ENCODE results near the gene SPTBN1.

The SPTBN1 gene

GRCh38 chr2:54561010-54561409 is 104.9 kb downstream of the SPTBN1 start:
- H3K9me3 ChIP-seq (ENCODE audit: control insufficient read depth, low read length), result no peaks in the 10 kb centered on the region
- no peak overlapping the region for H3K27ac ChIP-seq (ENCODE audit: low read depth, low read length, severe bottlenecking)
- WGBS, 2 experiments (ENCODE audit: insufficient coverage in 2 of 2), result 83 to 92% methylated on average over 2 to 3 of the region's 4 CpGs
- peaks cover 3% of the 10 kb centered on the region for H3K36me3 ChIP-seq (ENCODE audit: control insufficient read depth, insufficient read depth, low read length)
- H3K4me1 ChIP-seq (ENCODE audit: control insufficient read depth, insufficient read depth, low read length, poor library complexity, severe bottlenecking), result peaks cover 29% of the 10 kb centered on the region
- peak overlapping the region; percentile 65 for H3K4me3 ChIP-seq (ENCODE audit: extremely low read depth, insufficient read depth, low read length, poor library complexity, severe bottlenecking)

GRCh38 chr2:54564439-54564838 is 108.3 kb downstream of the SPTBN1 start:
- Histone ChIP-seq H3K9me3 (ENCODE audit: control insufficient read depth, low read length) (no peaks in the 10 kb centered on the region), H3K27ac (ENCODE audit: low read depth, low read length, severe bottlenecking) (no peak overlapping the region), H3K4me3 (ENCODE audit: extremely low read depth, insufficient read depth, low read length, poor library complexity, severe bottlenecking) (no peak overlapping the region), H3K4me1 (ENCODE audit: control insufficient read depth, insufficient read depth, low read length, poor library complexity, severe bottlenecking) (peaks cover 23% of the 10 kb centered on the region), H3K36me3 (ENCODE audit: control insufficient read depth, insufficient read depth, low read length) (peaks cover 3% of the 10 kb centered on the region)
- 96 to 100% methylated on average over 2 of the region's 2 CpGs for WGBS, 2 experiments (ENCODE audit: insufficient coverage in 2 of 2)

- H3K9me3 ChIP-seq (ENCODE audit: control insufficient read depth, low read length), result no peaks in the 10 kb centered on the region
- H3K36me3 ChIP-seq (ENCODE audit: control insufficient read depth, insufficient read depth, low read length), result peaks cover 3% of the 10 kb centered on the region
- H3K4me1 ChIP-seq (ENCODE audit: control insufficient read depth, insufficient read depth, low read length, poor library complexity, severe bottlenecking), result peaks cover 35% of the 10 kb centered on the region
- no peak overlapping the region for H3K27ac ChIP-seq (ENCODE audit: low read depth, low read length, severe bottlenecking)
- H3K4me3 ChIP-seq (ENCODE audit: extremely low read depth, insufficient read depth, low read length, poor library complexity, severe bottlenecking), result no peak overlapping the region
Observed at GRCh38 chr2:54565551-54565950, 109.4 kb downstream of the SPTBN1 start.

GRCh38 chr2:54566896-54567295 is 110.8 kb downstream of the SPTBN1 start:
- WGBS, 2 experiments (ENCODE audit: insufficient coverage in 2 of 2), result 89% methylated on average over 1 of the region's 1 CpG; no CpG with 5 or more reads in 1 of the 2 experiments
- Histone ChIP-seq H3K4me3 (ENCODE audit: extremely low read depth, insufficient read depth, low read length, poor library complexity, severe bottlenecking) (no peak overlapping the region), H3K36me3 (ENCODE audit: control insufficient read depth, insufficient read depth, low read length) (peaks cover 3% of the 10 kb centered on the region), H3K27ac (ENCODE audit: low read depth, low read length, severe bottlenecking) (no peak overlapping the region), H3K4me1 (ENCODE audit: control insufficient read depth, insufficient read depth, low read length, poor library complexity, severe bottlenecking) (peaks cover 43% of the 10 kb centered on the region), H3K9me3 (ENCODE audit: control insufficient read depth, low read length) (no peaks in the 10 kb centered on the region)

GRCh38 chr2:54568876-54569321 is 112.8 kb downstream of the SPTBN1 start:
- WGBS, 2 experiments (ENCODE audit: insufficient coverage in 2 of 2), result 63 to 66% methylated on average over 4 of the region's 5 CpGs
- no peak overlapping the region for H3K4me3 ChIP-seq (ENCODE audit: extremely low read depth, insufficient read depth, low read length, poor library complexity, severe bottlenecking)

GRCh38 chr2:54569745-54570301 is 113.7 kb downstream of the SPTBN1 start:
- H3K27ac ChIP-seq (ENCODE audit: low read depth, low read length, severe bottlenecking), result peak overlapping the region; percentile 96
- H3K36me3 ChIP-seq (ENCODE audit: control insufficient read depth, insufficient read depth, low read length), result peaks cover 3% of the 10 kb centered on the region

More at GRCh38 chr2:54568876-54569321, 112.8 kb downstream of the SPTBN1 start:
- Histone ChIP-seq H3K36me3 (ENCODE audit: control insufficient read depth, insufficient read depth, low read length) (peaks cover 7% of the 10 kb centered on the region), H3K27ac (ENCODE audit: low read depth, low read length, severe bottlenecking) (no peak overlapping the region), H3K9me3 (ENCODE audit: control insufficient read depth, low read length) (no peaks in the 10 kb centered on the region), H3K4me1 (ENCODE audit: control insufficient read depth, insufficient read depth, low read length, poor library complexity, severe bottlenecking) (peaks cover 52% of the 10 kb centered on the region)

GRCh38 chr2:54570321-54570855 is 114.3 kb downstream of the SPTBN1 start:
- H3K9me3 ChIP-seq (ENCODE audit: control insufficient read depth, low read length), result no peaks in the 10 kb centered on the region
- H3K4me3 ChIP-seq (ENCODE audit: extremely low read depth, insufficient read depth, low read length, poor library complexity, severe bottlenecking), result no peak overlapping the region
- peaks cover 6% of the 10 kb centered on the region for H3K36me3 ChIP-seq (ENCODE audit: control insufficient read depth, insufficient read depth, low read length)
- H3K4me1 ChIP-seq (ENCODE audit: control insufficient read depth, insufficient read depth, low read length, poor library complexity, severe bottlenecking), result peaks cover 61% of the 10 kb centered on the region
- peak overlapping the region; percentile 96 for H3K27ac ChIP-seq (ENCODE audit: low read depth, low read length, severe bottlenecking)
- 88 to 91% methylated on average over 2 to 5 of the region's 5 CpGs for WGBS, 2 experiments (ENCODE audit: insufficient coverage in 2 of 2)

More at GRCh38 chr2:54569745-54570301, 113.7 kb downstream of the SPTBN1 start:
- H3K9me3 ChIP-seq (ENCODE audit: control insufficient read depth, low read length), result no peaks in the 10 kb centered on the region
- H3K4me3 ChIP-seq (ENCODE audit: extremely low read depth, insufficient read depth, low read length, poor library complexity, severe bottlenecking), result no peak overlapping the region
- WGBS, 2 experiments (ENCODE audit: insufficient coverage in 2 of 2), result 66% methylated on average over 3 of the region's 3 CpGs
- H3K4me1 ChIP-seq (ENCODE audit: control insufficient read depth, insufficient read depth, low read length, poor library complexity, severe bottlenecking), result peaks cover 57% of the 10 kb centered on the region

GRCh38 chr2:54570925-54571694 is 115.0 kb downstream of the SPTBN1 start:
- no peak overlapping the region for H3K4me3 ChIP-seq (ENCODE audit: extremely low read depth, insufficient read depth, low read length, poor library complexity, severe bottlenecking)
- 78 to 80% methylated on average over 4 of the region's 10 CpGs for WGBS, 2 experiments (ENCODE audit: insufficient coverage in 2 of 2)
- H3K27ac ChIP-seq (ENCODE audit: low read depth, low read length, severe bottlenecking), result peak overlapping the region; percentile 96
- no peaks in the 10 kb centered on the region for H3K9me3 ChIP-seq (ENCODE audit: control insufficient read depth, low read length)
- peaks cover 11% of the 10 kb centered on the region for H3K36me3 ChIP-seq (ENCODE audit: control insufficient read depth, insufficient read depth, low read length)
- H3K4me1 ChIP-seq (ENCODE audit: control insufficient read depth, insufficient read depth, low read length, poor library complexity, severe bottlenecking), result peaks cover 64% of the 10 kb centered on the region

GRCh38 chr2:54572262-54572635 is 116.1 kb downstream of the SPTBN1 start:
- no peak overlapping the region for H3K4me3 ChIP-seq (ENCODE audit: extremely low read depth, insufficient read depth, low read length, poor library complexity, severe bottlenecking)
- H3K27ac ChIP-seq (ENCODE audit: low read depth, low read length, severe bottlenecking), result peak overlapping the region; percentile 96
- WGBS, 2 experiments (ENCODE audit: insufficient coverage in 2 of 2), result 31 to 40% methylated on average over 2 to 4 of the region's 4 CpGs
- H3K4me1 ChIP-seq (ENCODE audit: control insufficient read depth, insufficient read depth, low read length, poor library complexity, severe bottlenecking), result peaks cover 64% of the 10 kb centered on the region
- H3K36me3 ChIP-seq (ENCODE audit: control insufficient read depth, insufficient read depth, low read length), result peaks cover 21% of the 10 kb centered on the region
- H3K9me3 ChIP-seq (ENCODE audit: control insufficient read depth, low read length), result no peaks in the 10 kb centered on the region

- H3K4me1 ChIP-seq (ENCODE audit: control insufficient read depth, insufficient read depth, low read length, poor library complexity, severe bottlenecking), result peaks cover 69% of the 10 kb centered on the region
- H3K36me3 ChIP-seq (ENCODE audit: control insufficient read depth, insufficient read depth, low read length), result peaks cover 28% of the 10 kb centered on the region
- no peaks in the 10 kb centered on the region for H3K9me3 ChIP-seq (ENCODE audit: control insufficient read depth, low read length)
- WGBS, 2 experiments (ENCODE audit: insufficient coverage in 2 of 2), result 63 to 70% methylated on average over 5 to 6 of the region's 9 CpGs
- peak overlapping the region; percentile 96 for H3K27ac ChIP-seq (ENCODE audit: low read depth, low read length, severe bottlenecking)
- no peak overlapping the region for H3K4me3 ChIP-seq (ENCODE audit: extremely low read depth, insufficient read depth, low read length, poor library complexity, severe bottlenecking)
Observed at GRCh38 chr2:54572636-54573536, 116.8 kb downstream of the SPTBN1 start.
